ENCODE measurements around the gene BABAM2.
"Not testable (repeated sequence)": the region's sequence is repeated elsewhere in the genome, so short reads cannot be mapped to it uniquely, and the experiment has no call there.

Gene BABAM2

GRCh38 chr2:27881815-27882583, 8.5 kb upstream of the BABAM2 start:
- DNase-seq (ENCODE audit: low read depth): not testable (repeated sequence)

GRCh38 chr2:27882584-27882922, 8.0 kb upstream of the BABAM2 start:
- not testable (repeated sequence) for DNase-seq (ENCODE audit: low read depth)

- DNase-seq (ENCODE audit: low read depth): no peak
These were observed 5.9 kb upstream of the BABAM2 start for GRCh38 chr2:27884601-27885000.

GRCh38 chr2:27885234-27885633, 5.3 kb upstream of the BABAM2 start:
- DNase-seq (ENCODE audit: low read depth): no peak

- no peak for DNase-seq (ENCODE audit: low read depth)
These were observed 4.9 kb upstream of the BABAM2 start for GRCh38 chr2:27885661-27886060.

GRCh38 chr2:27886322-27886721, 4.2 kb upstream of the BABAM2 start:
- DNase-seq (ENCODE audit: low read depth): no peak

GRCh38 chr2:27887111-27887510, 3.4 kb upstream of the BABAM2 start:
- DNase-seq (ENCODE audit: low read depth): no peak

GRCh38 chr2:27887830-27888229, 2.7 kb upstream of the BABAM2 start:
- DNase-seq (ENCODE audit: low read depth): no peak

GRCh38 chr2:27888790-27889189, 1.7 kb upstream of the BABAM2 start:
- DNase-seq (ENCODE audit: low read depth): no peak

GRCh38 chr2:27889774-27890145, 769 bp upstream of the BABAM2 start:
- DNase-seq (ENCODE audit: low read depth): no peak

- peak; percentile 79 for DNase-seq (ENCODE audit: low read depth)
These were observed 569 bp downstream of the BABAM2 start for GRCh38 chr2:27890924-27891672.

GRCh38 chr2:27891673-27892105, 1.2 kb downstream of the BABAM2 start:
- DNase-seq (ENCODE audit: low read depth): no peak

- DNase-seq (ENCODE audit: low read depth): no peak
These were observed 2.5 kb downstream of the BABAM2 start for GRCh38 chr2:27893006-27893405.

GRCh38 chr2:27897717-27898116, 7.2 kb downstream of the BABAM2 start:
- no peak for DNase-seq (ENCODE audit: low read depth)

- DNase-seq (ENCODE audit: low read depth): peak; percentile 3
These were observed 10.7 kb downstream of the BABAM2 start for GRCh38 chr2:27901234-27901633.

GRCh38 chr2:27902098-27902497, 11.6 kb downstream of the BABAM2 start:
- no peak for DNase-seq (ENCODE audit: low read depth)

- DNase-seq (ENCODE audit: low read depth): no peak
These were observed 12.5 kb downstream of the BABAM2 start for GRCh38 chr2:27903018-27903417.

- DNase-seq (ENCODE audit: low read depth): no peak
These were observed 13.3 kb downstream of the BABAM2 start for GRCh38 chr2:27903649-27904404.

GRCh38 chr2:27904405-27904665, 13.8 kb downstream of the BABAM2 start:
- no peak for DNase-seq (ENCODE audit: low read depth)

- no peak for DNase-seq (ENCODE audit: low read depth)
These were observed 15.5 kb downstream of the BABAM2 start for GRCh38 chr2:27906074-27906473.

GRCh38 chr2:27907547-27907946, 17.0 kb downstream of the BABAM2 start:
- DNase-seq (ENCODE audit: low read depth): no peak

- no peak for DNase-seq (ENCODE audit: low read depth)
These were observed 19.4 kb downstream of the BABAM2 start for GRCh38 chr2:27909901-27910300.
